HEK293 (cell line): ENCODE measurements around the gene AP3D1.

Source experiments
- CTCF ChIA-PET: fragments of 350-600 bp; formaldehyde crosslinking; extraction: SDS; loops from one replicate; lab custom pipeline; 2021; ENCODE audit warnings: antibody characterized with exemption; lab: Yijun Ruan, JAX
- POLR2A ChIA-PET: fragments of 300-600 bp; formaldehyde crosslinking; extraction: SDS; loops from one replicate; lab custom pipeline; 2020; ENCODE audit warnings: antibody characterized with exemption, inconsistent platforms; lab: Yijun Ruan, JAX
- H3K27ac ChIP-seq: fragments of 200-500 bp; sonication (Bioruptor generic); 2 replicates; pipeline ENCODE4 v1.5.1; 2014; ENCODE audit warnings: low read depth, low read length, control low read depth, inconsistent platforms; ENCODE audit errors: extremely low read depth
- H3K36me3 ChIP-seq, 2 experiments: fragments of 200-500 bp in 1 of 2; sonication (Bioruptor generic) in 1 of 2; 1 replicate in 1 of 2; 2 replicates in 1 of 2; pipeline ENCODE4 v1.5.1; 2014 to 2017; ENCODE audit warnings: inconsistent platforms in 2 of 2, low read length in 2 of 2; ENCODE audit not compliant: control insufficient read depth in 2 of 2, insufficient read depth in 1 of 2
- H3K4me1 ChIP-seq: fragments of 200-500 bp; sonication (Bioruptor generic); 2 replicates; pipeline ENCODE4 v1.5.1; 2014; ENCODE audit warnings: mild to moderate bottlenecking, low read length, inconsistent platforms; ENCODE audit not compliant: control insufficient read depth, insufficient read depth
- H3K4me3 ChIP-seq: 2 replicates; pipeline ENCODE4 v1.5.1; 2011; ENCODE audit warnings: low read depth, mild to moderate bottlenecking, control low read depth, low read length, moderate library complexity
- H3K9me3 ChIP-seq: fragments of 200-500 bp; sonication (Bioruptor generic); 2 replicates; pipeline ENCODE4 v1.5.1; 2014; ENCODE audit warnings: low read depth, low read length, inconsistent platforms; ENCODE audit not compliant: control insufficient read depth, insufficient read depth
- ELK4 ChIP-seq: IDR thresholded peaks from 2 replicates; pipeline ENCODE4 v1.6.1; 2011; ENCODE audit warnings: mild to moderate bottlenecking, low read depth, low read length, borderline replicate concordance
- HIC1 ChIP-seq: fragments of 450-650 bp; formaldehyde crosslinking; IDR thresholded peaks from 2 replicates; pipeline ENCODE4 v1.5.1; 2016; ENCODE audit warnings: missing biosample characterization, missing genetic modification characterization
- INSM2 ChIP-seq: fragments of 450-650 bp; formaldehyde crosslinking; IDR thresholded peaks from 2 replicates; pipeline ENCODE4 v1.5.1; 2016; ENCODE audit warnings: missing biosample characterization, missing genetic modification characterization
- KLF1 ChIP-seq: fragments of 450-650 bp; formaldehyde crosslinking; IDR thresholded peaks from 2 replicates; pipeline ENCODE4 v1.5.1; 2016; ENCODE audit warnings: missing biosample characterization, missing genetic modification characterization
- KLF17 ChIP-seq: fragments of 450-650 bp; formaldehyde crosslinking; IDR thresholded peaks from 2 replicates; pipeline ENCODE4 v1.5.1; 2016; ENCODE audit warnings: missing biosample characterization, missing genetic modification characterization
- KLF8 ChIP-seq: fragments of 450-650 bp; formaldehyde crosslinking; IDR thresholded peaks from 2 replicates; pipeline ENCODE4 v1.5.1; 2016; ENCODE audit warnings: missing biosample characterization, missing genetic modification characterization
- SCRT2 ChIP-seq: fragments of 450-650 bp; formaldehyde crosslinking; IDR thresholded peaks from 2 replicates; pipeline ENCODE4 v1.5.1; 2016; ENCODE audit warnings: missing biosample characterization, missing genetic modification characterization
- ZBTB10 ChIP-seq: fragments of 450-650 bp; formaldehyde crosslinking; IDR thresholded peaks from 2 replicates; pipeline ENCODE4 v1.5.1; 2016; ENCODE audit warnings: missing biosample characterization, missing genetic modification characterization
- ZFP69B ChIP-seq: fragments of 450-650 bp; formaldehyde crosslinking; IDR thresholded peaks from 2 replicates; pipeline ENCODE4 v1.5.1; 2016; ENCODE audit warnings: missing biosample characterization, missing genetic modification characterization
- ZNF10 ChIP-seq: fragments of 450-650 bp; formaldehyde crosslinking; IDR thresholded peaks from 2 replicates; pipeline ENCODE4 v1.5.1; 2017; ENCODE audit warnings: missing biosample characterization, missing genetic modification characterization
- ZNF146 ChIP-seq: fragments of 450-650 bp; formaldehyde crosslinking; IDR thresholded peaks from 2 replicates; pipeline ENCODE4 v1.5.1; 2016; ENCODE audit warnings: missing biosample characterization, missing genetic modification characterization
- ZNF302 ChIP-seq: fragments of 450-650 bp; formaldehyde crosslinking; IDR thresholded peaks from 2 replicates; pipeline ENCODE4 v1.5.1; 2016; ENCODE audit warnings: missing biosample characterization, missing genetic modification characterization, low read depth
- ZNF362 ChIP-seq: fragments of 450-650 bp; formaldehyde crosslinking; IDR thresholded peaks from 2 replicates; pipeline ENCODE4 v1.5.1; 2016; ENCODE audit warnings: missing biosample characterization, missing genetic modification characterization
- ZNF426 ChIP-seq: fragments of 450-650 bp; formaldehyde crosslinking; IDR thresholded peaks from 2 replicates; pipeline ENCODE4 v1.5.1; 2017; ENCODE audit warnings: missing biosample characterization, missing genetic modification characterization, mild to moderate bottlenecking, inconsistent platforms, moderate library complexity
- ZNF560 ChIP-seq: fragments of 450-650 bp; formaldehyde crosslinking; IDR thresholded peaks from 2 replicates; pipeline ENCODE4 v1.5.1; 2017; ENCODE audit warnings: missing biosample characterization, missing genetic modification characterization, borderline replicate concordance
- ZNF624 ChIP-seq: fragments of 450-650 bp; formaldehyde crosslinking; IDR thresholded peaks from 2 replicates; pipeline ENCODE4 v1.5.1; 2017; ENCODE audit warnings: missing biosample characterization, missing genetic modification characterization
- ZNF792 ChIP-seq: fragments of 450-650 bp; formaldehyde crosslinking; IDR thresholded peaks from 2 replicates; pipeline ENCODE4 v1.5.1; 2016; ENCODE audit warnings: missing biosample characterization, missing genetic modification characterization
- ZSCAN23 ChIP-seq: fragments of 450-650 bp; formaldehyde crosslinking; IDR thresholded peaks from 2 replicates; pipeline ENCODE4 v1.5.1; 2016; ENCODE audit warnings: missing biosample characterization, missing genetic modification characterization

AP3D1 gene

GRCh38 chr19:2138061-2138728 is 13.2 kb downstream of the AP3D1 start (continued):
- TF ChIP-seq ZBTB10 (tag by site-specific recombination): no peak
- no peak for TF ChIP-seq HIC1 (tag by site-specific recombination)
- TF ChIP-seq INSM2 (tag by site-specific recombination): no peak

GRCh38 chr19:2136796-2137195 is 14.6 kb downstream of the AP3D1 start:
- Histone ChIP-seq H3K9me3 (no peaks in the 10 kb centered on the region), H3K36me3 (peaks cover 22 to 75% of the 10 kb centered on the region in 2 experiments; a peak in 2 of 3 replicates), H3K27ac (no peak overlapping the region), H3K4me3 (no peak overlapping the region), H3K4me1 (no peaks in the 10 kb centered on the region)
- ChIA-PET POLR2A (no interaction called here), CTCF (no interaction called here)
- TF ChIP-seq ZNF10: no peak

- ChIA-PET CTCF (no interaction called here), POLR2A (no interaction called here)
- Histone ChIP-seq H3K4me1 (no peaks in the 10 kb centered on the region), H3K4me3 (no peak overlapping the region), H3K36me3 (peaks cover 21 to 80% of the 10 kb centered on the region in 2 experiments; a peak in 2 of 3 replicates), H3K27ac (no peak overlapping the region), H3K9me3 (no peaks in the 10 kb centered on the region)
- TF ChIP-seq SCRT2 (tag by site-specific recombination) (no peak), ELK4 (no peak), KLF17 (tag by site-specific recombination) (peak; percentile 55; the same call in 1 of the 2 replicates), ZNF560 (tag by site-specific recombination) (no peak), ZFP69B (tag by site-specific recombination) (no peak), ZNF792 (no peak), ZNF302 (no peak), ZNF362 (tag by site-specific recombination) (no peak), ZNF146 (tag by site-specific recombination) (no peak), ZNF624 (no peak), KLF1 (tag by site-specific recombination) (peak; percentile 97), KLF8 (tag by site-specific recombination) (0 out of 2 replicates have a peak, but pooled peaks have one; percentile 16), ZNF426 (no peak), INSM2 (tag by site-specific recombination) (no peak), ZSCAN23 (tag by site-specific recombination) (no peak)
These were observed 15.6 kb downstream of the AP3D1 start for GRCh38 chr19:2135474-2136402.
